NB4 (cell line): ENCODE results near the gene OMG.

Source experiments
- POLR2A ChIP-seq: IDR thresholded peaks from 2 replicates; pipeline ENCODE4 v1.6.1; 2011; ENCODE audit warnings: mild to moderate bottlenecking; ENCODE audit not compliant: insufficient read length; ENCODE audit errors: extremely low read depth
- TF ChIP-seq, protein P1 (sequence below): IDR thresholded peaks from one replicate; pipeline ENCODE4 v1.5.1; 2012; ENCODE audit warnings: low read depth, low read length
- TF ChIP-seq, protein P2 (sequence below): IDR thresholded peaks from 2 replicates; pipeline ENCODE4 v1.6.1; 2011; ENCODE audit warnings: low read depth, low read length

DNA sequence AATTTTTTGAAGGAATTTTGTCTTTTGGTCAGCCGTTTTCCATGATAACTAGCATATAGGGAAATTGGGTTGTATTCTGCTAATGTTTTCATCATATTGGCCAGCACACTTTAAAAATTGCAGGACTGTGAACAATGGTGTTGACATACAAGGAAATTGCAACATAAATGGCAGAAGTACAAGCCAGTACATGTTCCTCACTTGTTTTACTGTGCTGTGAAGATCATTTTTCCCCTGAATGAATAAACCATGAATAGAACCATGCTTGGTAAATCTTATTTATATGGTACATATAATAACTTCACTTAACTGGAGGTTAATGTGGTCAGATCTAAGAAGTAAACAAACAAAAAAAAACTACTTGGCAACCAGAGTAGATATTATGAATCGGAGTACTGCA lies 22.8 kb downstream of the OMG start:
- TF ChIP-seq POLR2A = no peak
- TF ChIP-seq, protein P1, sequence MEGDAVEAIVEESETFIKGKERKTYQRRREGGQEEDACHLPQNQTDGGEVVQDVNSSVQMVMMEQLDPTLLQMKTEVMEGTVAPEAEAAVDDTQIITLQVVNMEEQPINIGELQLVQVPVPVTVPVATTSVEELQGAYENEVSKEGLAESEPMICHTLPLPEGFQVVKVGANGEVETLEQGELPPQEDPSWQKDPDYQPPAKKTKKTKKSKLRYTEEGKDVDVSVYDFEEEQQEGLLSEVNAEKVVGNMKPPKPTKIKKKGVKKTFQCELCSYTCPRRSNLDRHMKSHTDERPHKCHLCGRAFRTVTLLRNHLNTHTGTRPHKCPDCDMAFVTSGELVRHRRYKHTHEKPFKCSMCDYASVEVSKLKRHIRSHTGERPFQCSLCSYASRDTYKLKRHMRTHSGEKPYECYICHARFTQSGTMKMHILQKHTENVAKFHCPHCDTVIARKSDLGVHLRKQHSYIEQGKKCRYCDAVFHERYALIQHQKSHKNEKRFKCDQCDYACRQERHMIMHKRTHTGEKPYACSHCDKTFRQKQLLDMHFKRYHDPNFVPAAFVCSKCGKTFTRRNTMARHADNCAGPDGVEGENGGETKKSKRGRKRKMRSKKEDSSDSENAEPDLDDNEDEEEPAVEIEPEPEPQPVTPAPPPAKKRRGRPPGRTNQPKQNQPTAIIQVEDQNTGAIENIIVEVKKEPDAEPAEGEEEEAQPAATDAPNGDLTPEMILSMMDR = no peak
- TF ChIP-seq, protein P2, sequence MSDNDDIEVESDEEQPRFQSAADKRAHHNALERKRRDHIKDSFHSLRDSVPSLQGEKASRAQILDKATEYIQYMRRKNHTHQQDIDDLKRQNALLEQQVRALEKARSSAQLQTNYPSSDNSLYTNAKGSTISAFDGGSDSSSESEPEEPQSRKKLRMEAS = peak; percentile 52
